ENCODE measurements around the gene ZNF281. TPM values are rescaled to one million over a fixed set of nuclear protein-coding genes. Genes with fewer than 3 reads are reported as not detected.

ZNF281 gene
- total and polyA plus RNA-seq, 8 donors, result 1.7 to 24.5 (median 10.4) TPM

DNA sequence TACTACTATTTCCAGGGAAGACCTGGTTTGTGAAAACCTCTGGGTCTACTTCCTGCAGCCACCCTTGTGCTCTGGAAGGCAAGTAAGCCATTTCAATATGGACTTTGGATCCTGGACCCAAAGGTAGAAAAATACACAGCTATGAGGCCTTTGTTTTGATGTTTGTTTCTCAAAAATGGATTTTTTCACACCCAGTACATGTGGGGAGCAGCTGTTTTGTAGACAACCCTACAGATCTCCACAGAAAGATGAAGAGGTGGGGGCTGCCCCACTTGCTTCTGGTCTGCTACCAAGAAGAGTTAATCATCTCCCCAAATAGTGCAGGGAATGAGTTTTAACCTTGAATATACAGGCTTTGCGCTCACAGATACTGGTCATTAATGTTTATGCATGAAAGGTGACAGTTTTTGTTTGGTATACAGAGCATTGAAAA is 29.2 kb downstream of the ZNF281 start:
- TF ChIP-seq POLR2AphosphoS5 (IDR thresholded peaks at IDR 0.05) (no peak), POLR2A (IDR thresholded peaks at IDR 0.05) (no peak), EP300 (IDR thresholded peaks at IDR 0.05) (no peak)
- TF ChIP-seq, protein P1, sequence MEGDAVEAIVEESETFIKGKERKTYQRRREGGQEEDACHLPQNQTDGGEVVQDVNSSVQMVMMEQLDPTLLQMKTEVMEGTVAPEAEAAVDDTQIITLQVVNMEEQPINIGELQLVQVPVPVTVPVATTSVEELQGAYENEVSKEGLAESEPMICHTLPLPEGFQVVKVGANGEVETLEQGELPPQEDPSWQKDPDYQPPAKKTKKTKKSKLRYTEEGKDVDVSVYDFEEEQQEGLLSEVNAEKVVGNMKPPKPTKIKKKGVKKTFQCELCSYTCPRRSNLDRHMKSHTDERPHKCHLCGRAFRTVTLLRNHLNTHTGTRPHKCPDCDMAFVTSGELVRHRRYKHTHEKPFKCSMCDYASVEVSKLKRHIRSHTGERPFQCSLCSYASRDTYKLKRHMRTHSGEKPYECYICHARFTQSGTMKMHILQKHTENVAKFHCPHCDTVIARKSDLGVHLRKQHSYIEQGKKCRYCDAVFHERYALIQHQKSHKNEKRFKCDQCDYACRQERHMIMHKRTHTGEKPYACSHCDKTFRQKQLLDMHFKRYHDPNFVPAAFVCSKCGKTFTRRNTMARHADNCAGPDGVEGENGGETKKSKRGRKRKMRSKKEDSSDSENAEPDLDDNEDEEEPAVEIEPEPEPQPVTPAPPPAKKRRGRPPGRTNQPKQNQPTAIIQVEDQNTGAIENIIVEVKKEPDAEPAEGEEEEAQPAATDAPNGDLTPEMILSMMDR (IDR thresholded peaks at IDR 0.05), result no peak
- Histone ChIP-seq H3K36me3 (no peaks in the 10 kb centered on the region), H3K27me3 (no peaks in the 10 kb centered on the region), H3K27ac (no peak overlapping the region), H3K4me1 (peaks cover 0 to 12% (median 5%) of the 10 kb centered on the region in 4 donors), H3K4me3 (no peak overlapping the region), H3K9me3 (no peaks in the 10 kb centered on the region)
- intact Hi-C loops (cut with DNase I; ENCODE audit: low total_unique reads), result no loop called here
- WGBS, 5 donors, result 90 to 100% (median 97%) methylated on average over 1 of the region's 1 CpG
- DNase-seq, result no peak

DNA sequence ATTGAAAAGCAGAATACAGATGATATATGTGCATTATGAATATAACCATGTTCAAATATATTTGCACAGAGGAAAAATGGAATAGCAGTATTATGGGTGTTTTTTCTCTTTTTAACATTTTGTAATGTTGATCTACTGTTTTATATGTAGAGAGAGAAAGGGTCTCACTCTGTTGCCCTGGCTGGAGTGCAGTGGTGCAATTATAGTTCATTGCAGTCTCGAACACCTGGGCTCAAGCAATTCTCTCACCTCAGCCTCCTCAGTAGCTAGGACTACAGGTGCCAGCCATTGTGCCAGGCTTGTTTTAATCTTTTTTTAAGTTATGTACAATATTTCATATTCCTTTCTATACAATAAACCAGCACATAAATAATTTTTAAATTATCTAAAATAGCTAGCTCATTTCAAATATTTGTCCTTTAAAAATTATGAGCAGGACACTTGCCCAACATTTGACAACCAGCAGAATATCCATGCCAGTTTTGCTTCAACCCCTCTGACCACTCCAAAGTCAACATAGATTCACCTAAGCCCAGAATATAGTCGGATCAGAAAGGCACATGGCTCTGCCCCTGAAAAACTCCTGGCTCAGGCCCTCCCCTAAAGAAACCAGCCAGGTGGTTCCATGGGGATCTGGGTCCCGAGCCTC is 29.8 kb downstream of the ZNF281 start:
- intact Hi-C loops (cut with DNase I; ENCODE audit: low total_unique reads), result no loop called here
- H3K4me1 ChIP-seq, result peaks cover 0 to 12% (median 5%) of the 10 kb centered on the region in 4 donors
- H3K27ac ChIP-seq, result no peak overlapping the region
- DNase-seq, result no peak
- H3K36me3 ChIP-seq, result no peaks in the 10 kb centered on the region
- no peak overlapping the region for H3K4me3 ChIP-seq
- TF ChIP-seq POLR2AphosphoS5 (IDR thresholded peaks at IDR 0.05) (no peak), EP300 (IDR thresholded peaks at IDR 0.05) (no peak), POLR2A (IDR thresholded peaks at IDR 0.05) (no peak)
- TF ChIP-seq, protein P1 (IDR thresholded peaks at IDR 0.05), result no peak
- WGBS, 5 donors, result 68 to 77% (median 71%) methylated on average over 3 of the region's 3 CpGs
- no peaks in the 10 kb centered on the region for H3K9me3 ChIP-seq
- H3K27me3 ChIP-seq, result no peaks in the 10 kb centered on the region

DNA sequence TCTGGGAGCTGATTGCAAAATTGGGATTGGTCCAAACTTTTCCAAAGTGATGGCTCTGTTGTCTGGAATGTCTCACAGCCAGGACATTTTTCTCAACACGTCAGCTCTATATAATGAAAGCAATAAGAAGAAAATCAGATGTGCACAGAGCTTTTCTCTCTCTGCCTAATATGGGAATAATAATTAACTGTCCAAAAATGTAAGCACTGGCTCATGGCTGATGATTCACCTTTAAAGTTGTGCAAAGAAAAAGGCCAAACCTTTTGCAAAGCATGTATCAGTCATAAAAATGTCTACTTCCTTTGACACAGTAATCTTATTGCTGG is 30.4 kb downstream of the ZNF281 start:
- Histone ChIP-seq H3K36me3 (no peaks in the 10 kb centered on the region), H3K27ac (no peak overlapping the region), H3K4me1 (peaks cover 0 to 12% (median 5%) of the 10 kb centered on the region in 4 donors), H3K9me3 (no peaks in the 10 kb centered on the region), H3K27me3 (no peaks in the 10 kb centered on the region), H3K4me3 (no peak overlapping the region)
- peak in 1 of 2 donors; percentile 54 for DNase-seq
- intact Hi-C loops (cut with DNase I; ENCODE audit: low total_unique reads), result no loop called here
- WGBS, 5 donors, result 35 to 64% (median 48%) methylated on average over 1 of the region's 1 CpG
- TF ChIP-seq POLR2AphosphoS5 (IDR thresholded peaks at IDR 0.05) (no peak), EP300 (IDR thresholded peaks at IDR 0.05) (no peak), POLR2A (IDR thresholded peaks at IDR 0.05) (no peak)
- TF ChIP-seq, protein P1 (IDR thresholded peaks at IDR 0.05), result no peak

DNA sequence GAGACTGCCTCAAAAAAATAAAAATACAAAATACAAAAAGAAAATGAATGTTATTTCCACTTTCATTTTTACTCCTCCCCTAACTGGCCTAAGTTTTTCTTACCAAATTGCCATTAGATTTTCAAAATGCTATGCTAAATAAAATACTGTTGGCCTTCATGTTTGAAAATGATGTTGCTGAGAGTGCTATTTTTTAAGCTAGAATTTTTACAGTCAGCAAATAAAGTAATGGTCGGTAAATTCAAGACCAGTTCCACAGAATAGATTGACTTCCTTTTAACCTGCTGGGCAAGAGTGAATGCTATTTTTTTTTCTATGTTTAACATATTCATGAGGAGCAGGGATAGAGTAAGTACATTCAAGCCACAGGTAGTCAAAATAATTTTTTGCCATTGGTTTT is 31.7 kb downstream of the ZNF281 start:
- no peaks in the 10 kb centered on the region for H3K9me3 ChIP-seq
- DNase-seq, result no peak
- H3K27me3 ChIP-seq, result no peaks in the 10 kb centered on the region
- H3K36me3 ChIP-seq, result no peaks in the 10 kb centered on the region
- WGBS, 5 donors, result 60 to 76% (median 72%) methylated on average over 1 of the region's 1 CpG
- H3K27ac ChIP-seq, result no peak overlapping the region
- TF ChIP-seq POLR2AphosphoS5 (IDR thresholded peaks at IDR 0.05) (no peak), EP300 (IDR thresholded peaks at IDR 0.05) (no peak), POLR2A (IDR thresholded peaks at IDR 0.05) (no peak)
- TF ChIP-seq, protein P1 (IDR thresholded peaks at IDR 0.05), result no peak
- no peak overlapping the region for H3K4me3 ChIP-seq
- H3K4me1 ChIP-seq, result peaks cover 0 to 22% (median 9%) of the 10 kb centered on the region in 4 donors
- intact Hi-C loops (cut with DNase I; ENCODE audit: low total_unique reads), result no loop called here
